ENCODE results near the gene ARPC2.

DNA sequence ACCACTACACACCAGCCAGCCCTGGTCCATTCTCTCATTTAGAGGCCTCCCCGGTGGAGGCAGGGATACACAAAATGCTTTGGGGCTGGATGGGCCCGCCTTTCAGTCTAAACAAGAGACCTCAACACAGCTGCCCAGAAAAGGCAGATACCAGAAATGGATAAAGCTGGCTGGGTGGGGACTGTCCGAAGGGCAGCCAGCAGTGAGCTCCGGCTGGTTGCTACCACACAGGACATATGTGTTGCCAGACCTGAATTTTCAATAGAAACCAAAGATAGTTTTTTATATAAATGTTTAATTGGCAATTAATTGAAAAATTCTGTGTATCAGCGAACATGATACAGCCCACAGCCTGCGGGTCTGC is 45.2 kb downstream of the ARPC2 start:
- TF ChIP-seq POLR2A (IDR thresholded peaks at IDR 0.05; ENCODE audit: low read depth, low read length) = no peak
- no peak for TF ChIP-seq POLR2AphosphoS5 (IDR thresholded peaks at IDR 0.05; ENCODE audit: low read depth, low read length)
- no peak for TF ChIP-seq TAF1 (IDR thresholded peaks at IDR 0.05; ENCODE audit: borderline replicate concordance, low read depth, low read length)
